Breast epithelium (tissue), 4 donors: ENCODE measurements around the gene URI1. TPM values are rescaled to one million over a fixed set of nuclear protein-coding genes. Genes with fewer than 3 reads are reported as not detected.

Experiments used
- DNase-seq, 2 donors: peaks; one replicate each; pipeline ENCODE4 v3.0.0-alpha.2; 2019; ENCODE audit warnings: low spot score in 2 of 2
- H3K27ac ChIP-seq, 2 donors: fragments of 200-600 bp; sonication (generic) in 1 of 2; one replicate each; pipeline ENCODE4 v1.5.1; 2016 to 2019; ENCODE audit warnings: mild to moderate bottlenecking in 1 of 2
- H3K27me3 ChIP-seq, 2 donors: fragments of 200-600 bp; sonication (generic) in 1 of 2; one replicate each; pipeline versions ENCODE4 v1.5.1 to v1.6.0; 2017 to 2019; ENCODE audit warnings: control low read depth in 1 of 2, mild to moderate bottlenecking in 1 of 2
- H3K36me3 ChIP-seq: fragments of 200-600 bp; one replicate; pipeline ENCODE4 v1.5.1; 2019
- H3K4me1 ChIP-seq, 2 donors: fragments of 200-600 bp; sonication (generic); one replicate each; pipeline ENCODE4 v1.5.1; 2016 to 2019; ENCODE audit warnings: control low read depth in 1 of 2
- H3K4me3 ChIP-seq, 3 donors: fragments of 200-600 bp; sonication (generic); 1 replicate in 2 of 3; 2 replicates in 1 of 3; pipeline ENCODE4 v1.5.1; 2016 to 2019; ENCODE audit warnings: mild to moderate bottlenecking in 3 of 3, moderate library complexity in 2 of 3
- H3K9me3 ChIP-seq, 2 donors: fragments of 200-600 bp; sonication (generic) in 1 of 2; one replicate each; pipeline ENCODE4 v1.5.1; 2016 to 2019; ENCODE audit warnings: control low read depth in 1 of 2
- POLR2A ChIP-seq: fragments of 450-650 bp; IDR thresholded peaks from one replicate; pipeline ENCODE4 v1.6.1; 2016; ENCODE audit warnings: antibody characterized with exemption, mild to moderate bottlenecking, moderate library complexity
- POLR2AphosphoS5 ChIP-seq, 3 donors: sonication (generic); formaldehyde crosslinking; IDR thresholded peaks; one replicate each; pipeline ENCODE4 v1.6.1; 2017; ENCODE audit warnings: antibody characterized with exemption in 3 of 3
- intact Hi-C: fragments of 100-400 bp; cut with DNase I; formaldehyde crosslinking; loops from one replicate; pipeline ENCODE4 v1.15.1; 2023; ENCODE audit warnings: low total_unique reads
- total RNA-seq, 3 donors: library from RNA; depleted of rRNA; stranded (reverse); fragments of >200 nt; gene quantifications; one replicate each; pipeline ENCODE4 v1.1.0, GENCODE V29; 2016
- TF ChIP-seq, protein P1 (sequence below), 3 donors: fragments of 450-650 bp; IDR thresholded peaks; one replicate each; pipeline ENCODE4 v1.5.1; 2016 to 2017; ENCODE audit warnings: antibody characterized with exemption in 3 of 3, mild to moderate bottlenecking in 3 of 3, moderate library complexity in 3 of 3

URI1 gene
- total RNA-seq, 3 donors from 2014 or later = 61.0 to 78.2 (median 61.6) TPM

DNA sequence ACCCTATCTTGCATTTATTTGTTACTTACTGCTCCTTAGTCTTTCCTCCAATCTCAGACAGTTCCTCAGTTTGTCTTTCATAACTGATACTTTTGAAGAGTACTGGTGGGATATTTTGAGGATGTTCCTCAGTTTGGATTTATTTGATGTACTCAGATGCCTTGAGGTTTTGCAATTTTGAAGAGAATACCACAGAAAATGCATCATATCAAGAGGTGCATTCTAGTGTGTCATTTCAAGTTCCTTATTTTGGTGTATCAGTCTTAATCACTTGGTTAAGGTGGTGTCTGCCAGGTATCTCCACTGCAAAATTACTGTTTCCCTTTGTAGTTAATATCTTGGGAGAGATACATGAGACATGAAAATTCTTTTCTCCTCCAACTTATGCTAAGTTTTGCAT, 75.1 kb downstream of the URI1 start:
- Histone ChIP-seq H3K27ac (no peak overlapping the region), H3K36me3 (no peaks in the 10 kb centered on the region), H3K27me3 (no peaks in the 10 kb centered on the region), H3K4me3 (no peak overlapping the region), H3K9me3 (no peaks in the 10 kb centered on the region), H3K4me1 (no peaks in the 10 kb centered on the region)
- intact Hi-C loops = no loop called here
- no peak for DNase-seq
- TF ChIP-seq, protein P1, sequence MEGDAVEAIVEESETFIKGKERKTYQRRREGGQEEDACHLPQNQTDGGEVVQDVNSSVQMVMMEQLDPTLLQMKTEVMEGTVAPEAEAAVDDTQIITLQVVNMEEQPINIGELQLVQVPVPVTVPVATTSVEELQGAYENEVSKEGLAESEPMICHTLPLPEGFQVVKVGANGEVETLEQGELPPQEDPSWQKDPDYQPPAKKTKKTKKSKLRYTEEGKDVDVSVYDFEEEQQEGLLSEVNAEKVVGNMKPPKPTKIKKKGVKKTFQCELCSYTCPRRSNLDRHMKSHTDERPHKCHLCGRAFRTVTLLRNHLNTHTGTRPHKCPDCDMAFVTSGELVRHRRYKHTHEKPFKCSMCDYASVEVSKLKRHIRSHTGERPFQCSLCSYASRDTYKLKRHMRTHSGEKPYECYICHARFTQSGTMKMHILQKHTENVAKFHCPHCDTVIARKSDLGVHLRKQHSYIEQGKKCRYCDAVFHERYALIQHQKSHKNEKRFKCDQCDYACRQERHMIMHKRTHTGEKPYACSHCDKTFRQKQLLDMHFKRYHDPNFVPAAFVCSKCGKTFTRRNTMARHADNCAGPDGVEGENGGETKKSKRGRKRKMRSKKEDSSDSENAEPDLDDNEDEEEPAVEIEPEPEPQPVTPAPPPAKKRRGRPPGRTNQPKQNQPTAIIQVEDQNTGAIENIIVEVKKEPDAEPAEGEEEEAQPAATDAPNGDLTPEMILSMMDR (IDR thresholded peaks at IDR 0.05) = no peak
- TF ChIP-seq POLR2AphosphoS5 (IDR thresholded peaks at IDR 0.05) (no peak), POLR2A (no peak)

DNA sequence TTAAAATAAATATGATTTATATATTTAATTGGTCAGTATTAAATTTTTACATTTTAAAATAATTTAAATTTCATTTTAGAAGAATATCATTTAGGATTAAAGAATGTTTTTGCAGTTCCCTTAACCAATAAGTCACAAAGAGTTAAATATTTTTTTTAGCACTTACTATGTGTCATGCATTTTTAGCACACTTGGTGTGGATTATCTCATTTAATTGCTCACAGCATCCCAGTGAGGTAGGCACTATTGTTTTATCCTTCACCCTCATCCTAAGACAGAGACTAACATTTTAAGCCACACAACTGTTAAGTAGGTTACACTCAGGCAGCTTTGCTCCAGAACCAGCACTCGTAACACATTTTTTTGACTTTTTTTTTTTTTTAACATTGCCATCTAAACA, 78.2 kb downstream of the URI1 start:
- no peaks in the 10 kb centered on the region for H3K36me3 ChIP-seq
- no peaks in the 10 kb centered on the region for H3K27me3 ChIP-seq
- DNase-seq = no peak
- H3K27ac ChIP-seq = no peak overlapping the region
- H3K4me1 ChIP-seq = no peaks in the 10 kb centered on the region
- H3K9me3 ChIP-seq = no peaks in the 10 kb centered on the region
- intact Hi-C loops = no loop called here
- TF ChIP-seq POLR2AphosphoS5 (IDR thresholded peaks at IDR 0.05) (no peak), POLR2A (no peak)
- TF ChIP-seq, protein P1 (IDR thresholded peaks at IDR 0.05) = no peak
- no peak overlapping the region for H3K4me3 ChIP-seq

DNA sequence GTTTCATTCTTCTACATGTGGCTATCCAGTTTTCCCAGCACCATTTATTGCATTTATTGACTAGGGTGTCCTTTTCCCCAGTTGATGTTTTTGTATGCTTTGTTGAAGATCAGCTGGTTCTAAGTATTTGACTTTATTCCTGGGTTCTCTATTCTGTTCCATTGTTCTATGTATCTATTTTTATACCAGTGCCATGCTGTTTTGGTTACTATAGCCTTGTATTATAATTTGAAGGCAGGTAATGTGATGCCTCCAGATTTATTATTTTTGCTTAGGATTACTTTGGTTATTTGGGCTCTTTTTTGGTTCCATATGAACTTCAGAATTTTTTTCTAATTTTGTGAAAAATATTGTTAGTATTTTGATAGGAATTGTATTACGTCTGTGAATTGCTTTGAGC, 80.6 kb downstream of the URI1 start:
- TF ChIP-seq POLR2A (no peak), POLR2AphosphoS5 (IDR thresholded peaks at IDR 0.05) (no peak)
- TF ChIP-seq, protein P1 (IDR thresholded peaks at IDR 0.05) = no peak
- intact Hi-C loops = no loop called here
- H3K9me3 ChIP-seq = no peaks in the 10 kb centered on the region

DNA sequence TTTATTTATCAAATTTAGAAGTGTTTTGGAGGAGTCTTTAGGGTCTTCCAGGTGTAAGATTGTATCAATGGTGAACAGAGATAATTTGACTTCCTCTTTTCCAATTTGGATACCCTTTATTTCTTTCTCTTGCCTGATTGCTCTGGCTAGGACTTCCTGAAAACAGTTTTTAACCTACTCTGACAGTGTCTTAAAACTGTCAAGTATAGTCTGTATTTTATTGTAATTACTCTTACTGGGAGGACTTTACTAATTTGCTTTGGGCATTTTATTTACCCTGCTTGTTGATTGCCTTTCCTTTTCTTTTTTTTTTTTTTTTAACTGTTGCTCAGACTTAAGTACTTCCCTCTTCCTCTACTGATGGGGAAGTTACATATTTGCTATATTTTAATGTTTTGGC, 81.3 kb downstream of the URI1 start:
- no peaks in the 10 kb centered on the region for H3K36me3 ChIP-seq
- no peaks in the 10 kb centered on the region for H3K27me3 ChIP-seq
- H3K9me3 ChIP-seq = no peaks in the 10 kb centered on the region
- DNase-seq = no peak
- H3K27ac ChIP-seq = no peak overlapping the region
- H3K4me1 ChIP-seq = no peaks in the 10 kb centered on the region
- TF ChIP-seq, protein P1 (IDR thresholded peaks at IDR 0.05) = no peak
- TF ChIP-seq POLR2A = no peak
- TF ChIP-seq POLR2AphosphoS5 (IDR thresholded peaks at IDR 0.05) = no peak
- H3K4me3 ChIP-seq = no peak overlapping the region
- intact Hi-C loops = no loop called here

More for the DNA sequence above, 80.6 kb downstream of the URI1 start:
- Histone ChIP-seq H3K4me1 (no peaks in the 10 kb centered on the region), H3K4me3 (no peak overlapping the region), H3K36me3 (no peaks in the 10 kb centered on the region), H3K27me3 (no peaks in the 10 kb centered on the region), H3K27ac (no peak overlapping the region)
- no peak for DNase-seq

DNA sequence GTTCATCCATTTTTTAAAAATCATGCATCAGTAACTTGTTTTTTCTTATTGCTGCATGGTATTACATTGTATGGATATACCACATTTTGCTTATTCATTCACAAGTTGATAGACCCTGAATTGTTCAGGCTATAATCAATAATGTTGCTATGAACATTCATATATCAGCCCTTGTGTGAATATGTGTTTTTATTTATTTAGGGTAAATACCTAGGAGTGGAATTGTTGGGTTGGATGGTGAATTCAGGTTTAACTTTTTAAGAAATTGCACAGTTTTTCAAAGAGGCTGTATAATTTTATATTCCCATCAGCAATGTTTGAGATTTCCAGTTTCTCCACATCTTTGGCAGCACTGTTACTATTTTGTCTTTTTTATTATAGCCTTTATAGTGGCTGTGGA, 82.1 kb downstream of the URI1 start:
- Histone ChIP-seq H3K27ac (no peak overlapping the region), H3K4me3 (no peak overlapping the region), H3K9me3 (no peaks in the 10 kb centered on the region), H3K27me3 (no peaks in the 10 kb centered on the region), H3K36me3 (no peaks in the 10 kb centered on the region), H3K4me1 (no peaks in the 10 kb centered on the region)
- TF ChIP-seq POLR2A (no peak), POLR2AphosphoS5 (IDR thresholded peaks at IDR 0.05) (no peak)
- TF ChIP-seq, protein P1 (IDR thresholded peaks at IDR 0.05) = no peak
- intact Hi-C loops = no loop called here
- DNase-seq = no peak
